ENCODE measurements around the gene THBS1.

DNA sequence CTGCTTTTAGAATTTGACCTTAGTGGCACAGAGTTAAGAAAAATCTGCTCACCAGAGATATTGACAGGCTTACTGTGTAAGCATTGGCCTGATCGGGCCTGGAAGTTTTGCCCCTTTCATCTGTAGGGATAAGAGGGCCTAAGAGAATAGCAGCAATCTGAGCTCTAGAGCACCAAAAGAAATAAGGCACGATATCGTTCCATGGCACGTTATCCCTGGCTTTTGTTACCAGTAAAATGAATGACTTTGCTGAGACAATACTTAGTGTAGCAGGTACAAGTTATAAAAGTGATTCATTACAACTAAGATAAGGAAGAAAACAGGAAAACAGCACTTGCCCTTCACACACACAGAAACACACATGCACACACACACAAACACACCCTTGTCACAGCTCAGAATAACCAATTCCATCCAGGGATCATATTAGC lies 5.0 kb downstream of the THBS1 start:
- TF ChIP-seq, protein P1, sequence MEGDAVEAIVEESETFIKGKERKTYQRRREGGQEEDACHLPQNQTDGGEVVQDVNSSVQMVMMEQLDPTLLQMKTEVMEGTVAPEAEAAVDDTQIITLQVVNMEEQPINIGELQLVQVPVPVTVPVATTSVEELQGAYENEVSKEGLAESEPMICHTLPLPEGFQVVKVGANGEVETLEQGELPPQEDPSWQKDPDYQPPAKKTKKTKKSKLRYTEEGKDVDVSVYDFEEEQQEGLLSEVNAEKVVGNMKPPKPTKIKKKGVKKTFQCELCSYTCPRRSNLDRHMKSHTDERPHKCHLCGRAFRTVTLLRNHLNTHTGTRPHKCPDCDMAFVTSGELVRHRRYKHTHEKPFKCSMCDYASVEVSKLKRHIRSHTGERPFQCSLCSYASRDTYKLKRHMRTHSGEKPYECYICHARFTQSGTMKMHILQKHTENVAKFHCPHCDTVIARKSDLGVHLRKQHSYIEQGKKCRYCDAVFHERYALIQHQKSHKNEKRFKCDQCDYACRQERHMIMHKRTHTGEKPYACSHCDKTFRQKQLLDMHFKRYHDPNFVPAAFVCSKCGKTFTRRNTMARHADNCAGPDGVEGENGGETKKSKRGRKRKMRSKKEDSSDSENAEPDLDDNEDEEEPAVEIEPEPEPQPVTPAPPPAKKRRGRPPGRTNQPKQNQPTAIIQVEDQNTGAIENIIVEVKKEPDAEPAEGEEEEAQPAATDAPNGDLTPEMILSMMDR (IDR thresholded peaks at IDR 0.05; ENCODE audit: insufficient read depth, low read length): no peak
- TF ChIP-seq POLR2AphosphoS5 (IDR thresholded peaks at IDR 0.05; ENCODE audit: low read depth): no peak
- TF ChIP-seq GABPA (IDR thresholded peaks at IDR 0.05; ENCODE audit: low read depth): no peak

All from HL-60 (cell line).